GM12891 (cell line): Measurements from ENCODE around the gene TTLL7.
"Not testable (repeated sequence)": the region's sequence is repeated elsewhere in the genome, so short reads cannot be mapped to it uniquely, and the experiment has no call there.

ENCODE experiments used
- DNase-seq: peaks from one replicate; pipeline ENCODE4 v3.0.0; 2011; ENCODE audit warnings: low spot score; ENCODE audit not compliant: insufficient read length
- FAIRE-seq: peaks from 2 replicates; lab custom pipeline; 2011; peaks lifted over from hg19 to GRCh38; lab: Jason Lieb, UNC
- PAX5 ChIP-seq: IDR thresholded peaks from 2 replicates; pipeline ENCODE4 v1.6.1; 2011; ENCODE audit warnings: low read length, moderate library complexity, mild to moderate bottlenecking; ENCODE audit not compliant: insufficient read depth, severe bottlenecking
- POLR2A ChIP-seq: IDR thresholded peaks from 2 replicates; pipeline ENCODE4 v1.6.1; 2011; ENCODE audit warnings: low read depth, low read length, control low read depth
- POLR2AphosphoS5 ChIP-seq: IDR thresholded peaks from 2 replicates; pipeline ENCODE4 v1.6.1; 2011; ENCODE audit warnings: low read depth, low read length, control low read depth
- POU2F2 ChIP-seq: IDR thresholded peaks from 2 replicates; pipeline ENCODE4 v1.6.1; 2011; ENCODE audit warnings: low read depth, mild to moderate bottlenecking, control low read depth, low read length, moderate library complexity
- SPI1 ChIP-seq: IDR thresholded peaks from 2 replicates; pipeline ENCODE4 v1.6.1; 2011; ENCODE audit warnings: low read depth, low read length, control low read depth
- TAF1 ChIP-seq: IDR thresholded peaks from 2 replicates; pipeline ENCODE4 v1.6.1; 2011; ENCODE audit warnings: low read depth, low read length, control low read depth

TTLL7 gene

GRCh38 chr1:83997631-83998030, 1.3 kb downstream of the TTLL7 start:
- TF ChIP-seq PAX5 (no peak), POLR2AphosphoS5 (no peak), POU2F2 (no peak), POLR2A (no peak), TAF1 (no peak), SPI1 (no peak)
- FAIRE-seq, result no peak
- DNase-seq, result no peak

GRCh38 chr1:83996621-83997020, 2.3 kb downstream of the TTLL7 start:
- no peak for TF ChIP-seq SPI1
- no peak for TF ChIP-seq TAF1
- no peak for TF ChIP-seq PAX5
- no peak for TF ChIP-seq POLR2AphosphoS5
- no peak for TF ChIP-seq POLR2A
- no peak for TF ChIP-seq POU2F2
- FAIRE-seq (no peak), DNase-seq (no peak)

GRCh38 chr1:83996191-83996590, 2.7 kb downstream of the TTLL7 start:
- TF ChIP-seq PAX5, result no peak
- FAIRE-seq (no peak), DNase-seq (no peak)

DNA sequence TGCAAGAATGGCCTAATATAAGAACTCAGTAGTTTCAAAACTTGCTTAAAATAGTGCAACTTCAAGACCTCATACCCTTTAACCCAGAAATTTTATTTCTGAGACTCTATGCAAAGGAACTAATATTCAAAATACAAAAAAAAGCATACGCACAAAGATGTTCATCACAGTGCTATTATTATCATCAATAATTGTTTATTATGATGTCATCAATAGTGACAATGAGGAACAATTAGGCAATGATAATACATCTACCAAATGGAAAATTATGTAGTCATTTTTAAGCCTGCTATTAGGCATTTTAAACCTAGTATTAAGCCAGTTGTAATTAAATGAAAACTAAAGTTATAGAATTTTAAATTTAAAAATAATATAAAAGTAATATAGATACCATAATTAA, 3.3 kb downstream of the TTLL7 start:
- DNase-seq, result no peak
- TF ChIP-seq TAF1 (no peak), POLR2A (no peak), POLR2AphosphoS5 (no peak), POU2F2 (no peak), SPI1 (no peak), PAX5 (no peak)
- no peak for FAIRE-seq

GRCh38 chr1:83994111-83994510, 4.8 kb downstream of the TTLL7 start:
- TF ChIP-seq SPI1, result no peak
- TF ChIP-seq POLR2AphosphoS5, result no peak
- TF ChIP-seq POLR2A, result no peak
- TF ChIP-seq POU2F2, result no peak
- no peak for TF ChIP-seq PAX5
- no peak for TF ChIP-seq TAF1
- DNase-seq, result no peak
- FAIRE-seq, result no peak

GRCh38 chr1:83990734-83991133, 8.2 kb downstream of the TTLL7 start:
- FAIRE-seq (peak; percentile 51), DNase-seq (no peak)
- TF ChIP-seq PAX5 (no peak), TAF1 (no peak), POU2F2 (no peak), POLR2AphosphoS5 (no peak)

GRCh38 chr1:83985048-83985447, 13.9 kb downstream of the TTLL7 start:
- no peak for TF ChIP-seq POLR2AphosphoS5
- TF ChIP-seq TAF1, result no peak
- no peak for TF ChIP-seq POU2F2
- TF ChIP-seq SPI1, result no peak
- TF ChIP-seq PAX5, result no peak
- no peak for TF ChIP-seq POLR2A
- DNase-seq (no peak), FAIRE-seq (no peak)

- not testable (repeated sequence) for DNase-seq
- peak; percentile 5 for FAIRE-seq
These were observed 15.0 kb downstream of the TTLL7 start for GRCh38 chr1:83983918-83984317.

GRCh38 chr1:83978056-83978455, 20.9 kb downstream of the TTLL7 start:
- DNase-seq (no peak), FAIRE-seq (no peak)
- TF ChIP-seq POLR2AphosphoS5, result no peak
- no peak for TF ChIP-seq SPI1
- no peak for TF ChIP-seq PAX5
- no peak for TF ChIP-seq POLR2A
- TF ChIP-seq TAF1, result no peak
- no peak for TF ChIP-seq POU2F2

- FAIRE-seq, result no peak
- TF ChIP-seq PAX5 (no peak), POU2F2 (no peak)
- DNase-seq, result no peak
These were observed 22.0 kb downstream of the TTLL7 start for GRCh38 chr1:83976920-83977319.

DNA sequence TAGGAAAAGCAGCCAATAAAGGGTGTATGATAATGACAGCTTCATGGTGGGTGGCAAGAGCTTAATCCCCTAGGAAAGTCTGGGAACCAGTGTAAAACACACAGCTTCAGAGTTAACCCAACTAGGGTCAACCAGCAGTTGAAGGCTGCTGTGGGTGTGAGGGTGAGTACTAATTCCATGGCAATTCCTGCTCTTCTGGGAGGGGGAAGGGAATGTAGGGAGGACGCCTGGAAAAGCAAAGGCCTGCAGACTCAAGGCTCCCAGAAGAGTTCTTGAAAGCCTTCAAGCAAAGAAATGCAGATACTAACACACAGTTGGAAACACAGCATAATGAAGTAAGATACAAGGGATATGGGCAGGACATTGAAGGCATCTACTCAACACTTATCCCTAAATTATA, 28.1 kb downstream of the TTLL7 start:
- no peak for FAIRE-seq

More for the DNA sequence above, 28.1 kb downstream of the TTLL7 start:
- no peak for DNase-seq
- TF ChIP-seq PAX5, result no peak
- no peak for TF ChIP-seq SPI1
- TF ChIP-seq POU2F2, result no peak
- TF ChIP-seq POLR2AphosphoS5, result no peak
- no peak for TF ChIP-seq TAF1
- TF ChIP-seq POLR2A, result no peak
